ENCODE data around the gene CAND2.

Gene CAND2

GRCh38 chr3:12810013-12810780, 13.7 kb downstream of the CAND2 start:
- Histone ChIP-seq H3K4me3 (ENCODE audit: low read depth, low read length) (peak overlapping the region; percentile 43), H3K27ac (peak overlapping the region; percentile 33; the same call in 1 of the 2 replicates), H3K36me3 (peaks cover 22% of the 10 kb centered on the region), H3K9me3 (ENCODE audit: severe bottlenecking) (no peaks in the 10 kb centered on the region), H3K27me3 (ENCODE audit: insufficient read depth, low read depth, severe bottlenecking) (no peaks in the 10 kb centered on the region)
- TF ChIP-seq CTCF (IDR thresholded peaks at IDR 0.05; ENCODE audit: low read depth, low read length): peak; percentile 62
- peak; percentile 90 for DNase-seq

GRCh38 chr3:12810961-12811360, 14.5 kb downstream of the CAND2 start:
- TF ChIP-seq CTCF (IDR thresholded peaks at IDR 0.05; ENCODE audit: low read depth, low read length): no peak
- H3K27ac ChIP-seq: no peak overlapping the region
- no peaks in the 10 kb centered on the region for H3K9me3 ChIP-seq (ENCODE audit: severe bottlenecking)
- H3K27me3 ChIP-seq (ENCODE audit: insufficient read depth, low read depth, severe bottlenecking): no peaks in the 10 kb centered on the region
- DNase-seq: no peak
- H3K4me3 ChIP-seq (ENCODE audit: low read depth, low read length): no peak overlapping the region
- H3K36me3 ChIP-seq: peaks cover 21% of the 10 kb centered on the region

- H3K4me3 ChIP-seq (ENCODE audit: low read depth, low read length): no peak overlapping the region
- H3K27ac ChIP-seq: no peak overlapping the region
- peaks cover 31% of the 10 kb centered on the region; the same call in 1 of the 2 replicates for H3K36me3 ChIP-seq
- no peaks in the 10 kb centered on the region for H3K9me3 ChIP-seq (ENCODE audit: severe bottlenecking)
- H3K27me3 ChIP-seq (ENCODE audit: insufficient read depth, low read depth, severe bottlenecking): no peaks in the 10 kb centered on the region
- no peak for TF ChIP-seq CTCF (IDR thresholded peaks at IDR 0.05; ENCODE audit: low read depth, low read length)
- no peak for DNase-seq
Observed at GRCh38 chr3:12812812-12813211, 16.3 kb downstream of the CAND2 start.

GRCh38 chr3:12813967-12814366, 17.5 kb downstream of the CAND2 start:
- H3K4me3 ChIP-seq (ENCODE audit: low read depth, low read length): no peak overlapping the region
- DNase-seq: no peak
- no peak for TF ChIP-seq CTCF (IDR thresholded peaks at IDR 0.05; ENCODE audit: low read depth, low read length)
- peaks cover 37% of the 10 kb centered on the region; the same call in 1 of the 2 replicates for H3K36me3 ChIP-seq
- H3K27ac ChIP-seq: no peak overlapping the region
- no peaks in the 10 kb centered on the region for H3K9me3 ChIP-seq (ENCODE audit: severe bottlenecking)
- H3K27me3 ChIP-seq (ENCODE audit: insufficient read depth, low read depth, severe bottlenecking): no peaks in the 10 kb centered on the region

- H3K27me3 ChIP-seq (ENCODE audit: insufficient read depth, low read depth, severe bottlenecking): no peaks in the 10 kb centered on the region
- no peak overlapping the region for H3K4me3 ChIP-seq (ENCODE audit: low read depth, low read length)
- peaks cover 37% of the 10 kb centered on the region; the same call in 1 of the 2 replicates for H3K36me3 ChIP-seq
- TF ChIP-seq CTCF (IDR thresholded peaks at IDR 0.05; ENCODE audit: low read depth, low read length): no peak
- no peak overlapping the region for H3K27ac ChIP-seq
- H3K9me3 ChIP-seq (ENCODE audit: severe bottlenecking): no peaks in the 10 kb centered on the region
- no peak for DNase-seq
Observed at GRCh38 chr3:12815078-12815477, 18.6 kb downstream of the CAND2 start.
